Measurements from ENCODE around the gene COX7A2L. TPM values are rescaled to one million over a fixed set of nuclear protein-coding genes. Genes with fewer than 3 reads are reported as not detected.

Gene COX7A2L
- total RNA-seq, 1 experiment from 2014 or later, result 144 TPM

GRCh38 chr2:42367835-42368234 is 6.8 kb upstream of the COX7A2L start:
- Histone ChIP-seq H3F3A (ENCODE audit: insufficient read depth, low read depth) (no peaks in the 10 kb centered on the region), H3K4me1 (replicated peaks; ENCODE audit: insufficient read depth) (peaks cover 15% of the 10 kb centered on the region; the same call in 1 of the 2 replicates), H3K27me3 (ENCODE audit: insufficient read depth, low read depth) (no peaks in the 10 kb centered on the region), H3K9me2 (ENCODE audit: insufficient read depth) (no peaks in the 10 kb centered on the region), H3K27ac (no peak overlapping the region), H3K79me2 (ENCODE audit: low read depth) (no peaks in the 10 kb centered on the region), H2AFZ (no peak overlapping the region), H3K4me2 (no peak overlapping the region), H3K4me3 (no peak overlapping the region), H3K36me3 (ENCODE audit: low read depth) (no peaks in the 10 kb centered on the region), H4K20me1 (ENCODE audit: insufficient read depth) (no peaks in the 10 kb centered on the region), H3K9me3 (ENCODE audit: insufficient read depth, low read depth) (no peaks in the 10 kb centered on the region)
- BruUV-seq (replicated peaks), result no TSS peak
- intact Hi-C loops (cut with micrococcal nuclease; ENCODE audit: unreplicated experiment), result no loop called here
- ChIA-PET POLR2A (ENCODE audit: unreplicated experiment) (no interaction called here), CTCF (no interaction called here)
- TF ChIP-seq CTCF (conservative IDR thresholded peaks at IDR 0.05) (no peak), EZH2 (IDR thresholded peaks at IDR 0.05; ENCODE audit: low read depth) (no peak)
- DNase-seq, result no peak

- intact Hi-C loops (cut with micrococcal nuclease; ENCODE audit: unreplicated experiment), result no loop called here
- no peak overlapping the region for H2AFZ ChIP-seq
Observed at GRCh38 chr2:42366411-42366810, 5.4 kb upstream of the COX7A2L start.

GRCh38 chr2:42364658-42365057 is 3.6 kb upstream of the COX7A2L start:
- Histone ChIP-seq H4K20me1 (ENCODE audit: insufficient read depth) (no peaks in the 10 kb centered on the region), H3K79me2 (ENCODE audit: low read depth) (peaks cover 13% of the 10 kb centered on the region), H3K4me3 (no peak overlapping the region), H3K27ac (no peak overlapping the region), H3K4me2 (no peak overlapping the region), H3K36me3 (ENCODE audit: low read depth) (no peaks in the 10 kb centered on the region), H2AFZ (no peak overlapping the region), H3K9me3 (ENCODE audit: insufficient read depth, low read depth) (no peaks in the 10 kb centered on the region), H3K9me2 (ENCODE audit: insufficient read depth) (no peaks in the 10 kb centered on the region), H3F3A (ENCODE audit: insufficient read depth, low read depth) (peaks cover 5% of the 10 kb centered on the region; the same call in 1 of the 2 replicates), H3K4me1 (replicated peaks; ENCODE audit: insufficient read depth) (peaks cover 25% of the 10 kb centered on the region), H3K27me3 (ENCODE audit: insufficient read depth, low read depth) (no peaks in the 10 kb centered on the region)
- no peak for DNase-seq
- ChIA-PET CTCF (no interaction called here), POLR2A (ENCODE audit: unreplicated experiment) (no interaction called here)
- TF ChIP-seq EZH2 (IDR thresholded peaks at IDR 0.05; ENCODE audit: low read depth), result no peak
- TF ChIP-seq CTCF (conservative IDR thresholded peaks at IDR 0.05), result no peak
- intact Hi-C loops (cut with micrococcal nuclease; ENCODE audit: unreplicated experiment), result loop anchor here (5.0 kb wide), 1 partner anchor 448 kb away; no protein-coding TSS in a partner anchor
- BruUV-seq (replicated peaks), result no TSS peak

More at GRCh38 chr2:42366411-42366810, 5.4 kb upstream of the COX7A2L start:
- CTCF ChIA-PET, result no interaction called here
- peak in 1 of 2 experiments; percentile 71 for DNase-seq
- no peaks in the 10 kb centered on the region for H3K36me3 ChIP-seq (ENCODE audit: low read depth)
- no peaks in the 10 kb centered on the region for H3K27me3 ChIP-seq (ENCODE audit: insufficient read depth, low read depth)
- H3F3A ChIP-seq (ENCODE audit: insufficient read depth, low read depth), result peaks cover 5% of the 10 kb centered on the region; the same call in 1 of the 2 replicates
- H3K4me2 ChIP-seq, result no peak overlapping the region
- no peak overlapping the region for H3K27ac ChIP-seq
- no peaks in the 10 kb centered on the region for H4K20me1 ChIP-seq (ENCODE audit: insufficient read depth)
- POLR2A ChIA-PET (ENCODE audit: unreplicated experiment), result interaction anchor here (0.6 to 0.7 kb wide), 2 partner anchors 22 to 174 kb away, joined by 3 read pairs; no protein-coding TSS in a partner anchor
- H3K4me1 ChIP-seq (replicated peaks; ENCODE audit: insufficient read depth), result peaks cover 25% of the 10 kb centered on the region
- no TSS peak for BruUV-seq (replicated peaks)
- no peak overlapping the region for H3K4me3 ChIP-seq
- no peaks in the 10 kb centered on the region for H3K79me2 ChIP-seq (ENCODE audit: low read depth)
- TF ChIP-seq CTCF (conservative IDR thresholded peaks at IDR 0.05) (no peak), EZH2 (IDR thresholded peaks at IDR 0.05; ENCODE audit: low read depth) (no peak)
- no peaks in the 10 kb centered on the region for H3K9me2 ChIP-seq (ENCODE audit: insufficient read depth)
- H3K9me3 ChIP-seq (ENCODE audit: insufficient read depth, low read depth), result no peaks in the 10 kb centered on the region
